Fibroblast of skin of left quadriceps (primary cell): Measurements from ENCODE around the gene C1QTNF9.
"Not testable (repeated sequence)": the region's sequence is repeated elsewhere in the genome, so short reads cannot be mapped to it uniquely, and the experiment has no call there.

Source experiments
- DNase-seq, 2 experiments: peaks; one replicate each; pipeline ENCODE4 v3.0.0-alpha.2; 2013; ENCODE audit warnings: low read depth in 2 of 2

C1QTNF9 gene

GRCh38 chr13:24309300-24309699 lies at the start of gene C1QTNF9:
Gene C1QTNF9 (plus strand): TSS chr13:24309580. CDS start chr13:24316004, 6,424 bp downstream.
- not testable (repeated sequence) for DNase-seq

- no peak for DNase-seq
Observed at GRCh38 chr13:24261566-24261965, 47.8 kb upstream of the C1QTNF9 start.

- DNase-seq: no peak
Observed at GRCh38 chr13:24263632-24264031, 45.7 kb upstream of the C1QTNF9 start.

GRCh38 chr13:24264976-24265375 lies 44.4 kb upstream of the C1QTNF9 start:
- no peak for DNase-seq

GRCh38 chr13:24265453-24265852 lies 43.9 kb upstream of the C1QTNF9 start:
- no peak for DNase-seq

- DNase-seq: no peak
Observed at GRCh38 chr13:24267274-24267673, 42.1 kb upstream of the C1QTNF9 start.

GRCh38 chr13:24267801-24268200 lies 41.6 kb upstream of the C1QTNF9 start:
- DNase-seq: no peak

GRCh38 chr13:24269821-24270220 lies 39.6 kb upstream of the C1QTNF9 start:
- DNase-seq: no peak

- DNase-seq: no peak
Observed at GRCh38 chr13:24270639-24271141, 38.7 kb upstream of the C1QTNF9 start.

- no peak for DNase-seq
Observed at GRCh38 chr13:24271231-24271600, 38.2 kb upstream of the C1QTNF9 start.

- peak; percentile 37 to 44 for DNase-seq
Observed at GRCh38 chr13:24271601-24272451, 37.6 kb upstream of the C1QTNF9 start.

GRCh38 chr13:24272452-24273161 lies 36.8 kb upstream of the C1QTNF9 start:
- no peak for DNase-seq

- DNase-seq: no peak
Observed at GRCh38 chr13:24273926-24274325, 35.5 kb upstream of the C1QTNF9 start.

- DNase-seq: no peak
Observed at GRCh38 chr13:24274452-24275021, 34.8 kb upstream of the C1QTNF9 start.

GRCh38 chr13:24275041-24275440 lies 34.3 kb upstream of the C1QTNF9 start:
- DNase-seq: no peak

GRCh38 chr13:24276306-24276705 lies 33.1 kb upstream of the C1QTNF9 start:
- no peak for DNase-seq

- no peak for DNase-seq
Observed at GRCh38 chr13:24276861-24277260, 32.5 kb upstream of the C1QTNF9 start.

GRCh38 chr13:24277761-24278160 lies 31.6 kb upstream of the C1QTNF9 start:
- DNase-seq: no peak

GRCh38 chr13:24279327-24280110 lies 29.9 kb upstream of the C1QTNF9 start:
- DNase-seq: no peak

GRCh38 chr13:24280720-24281119 lies 28.7 kb upstream of the C1QTNF9 start:
- DNase-seq: no peak

- no peak for DNase-seq
Observed at GRCh38 chr13:24281188-24282008, 28.0 kb upstream of the C1QTNF9 start.
